K562 (cell line): ENCODE data around the gene PITPNM3. TPM values are rescaled to one million over a fixed set of nuclear protein-coding genes. Genes with fewer than 3 reads are reported as not detected.

Experiments used
- ATAC-seq: fragments of 200-7000 bp; cut with Tn5 transposase; 3 replicates; pipeline ENCODE4 v1.9.1; 2020; ENCODE audit warnings: moderate library complexity
- BruUV-seq: library from RNA; stranded (reverse); fragments of 400-500 nt; replicated peaks from 2 replicates; lab custom pipeline; 2021; lab: Mats Ljungman, UMichigan
- CTCF ChIA-PET: fragments of 300-600 bp; formaldehyde crosslinking; extraction: SDS; loops from one replicate; lab custom pipeline; 2021; ENCODE audit warnings: low intra/inter-chr PET ratio; lab: Yijun Ruan, JAX
- POLR2A ChIA-PET: fragments of 300-600, 350-650 bp; sonication (Branson Sonifier 250); formaldehyde crosslinking; extraction: SDS; loops from one replicate; lab custom pipeline; 2021; ENCODE audit warnings: antibody characterized with exemption, inconsistent platforms; lab: Yijun Ruan, JAX
- DNase-seq, 4 experiments: peaks; one replicate each; pipeline versions ENCODE4 v3.0.0 to v3.0.0-alpha.2; 2011 to 2018; ENCODE audit warnings: low spot score in 3 of 4, mixed read lengths in 3 of 4; ENCODE audit errors: extremely low read depth in 1 of 4
- FAIRE-seq: peaks from 2 replicates; lab custom pipeline; 2011; peaks lifted over from hg19 to GRCh38; lab: Jason Lieb, UNC
- H2AFZ ChIP-seq: 2 replicates; pipeline ENCODE4 v1.6.0; 2011; ENCODE audit warnings: low read depth, low read length, control low read depth, inconsistent platforms
- H3K27ac ChIP-seq: fragments of 200-600 bp; 3 replicates; pipeline ENCODE4 v1.8.0; 2011; ENCODE audit warnings: low read depth, mild to moderate bottlenecking, control low read depth, inconsistent platforms, low read length, moderate library complexity, mixed read lengths; ENCODE audit errors: extremely low read depth
- H3K27me3 ChIP-seq, 2 experiments: fragments of 300-600 bp in 1 of 2; 2 replicates in 1 of 2; 3 replicates in 1 of 2; pipeline versions ENCODE4 v1.6.0 to v1.8.0; 2011; ENCODE audit warnings: inconsistent platforms in 2 of 2, low read length in 2 of 2, mild to moderate bottlenecking in 1 of 2, mixed read lengths in 1 of 2, moderate library complexity in 1 of 2; ENCODE audit not compliant: control insufficient read depth in 2 of 2, insufficient read depth in 2 of 2
- H3K36me3 ChIP-seq: fragments of 300-600 bp; 3 replicates; pipeline ENCODE4 v1.8.0; 2011; ENCODE audit warnings: mild to moderate bottlenecking, low read length, inconsistent platforms; ENCODE audit not compliant: control insufficient read depth, insufficient read depth
- H3K4me1 ChIP-seq, 2 experiments: fragments of 200-600 bp in 1 of 2; replicated peaks in 1 of 2; 2 replicates in 1 of 2; 3 replicates in 1 of 2; pipeline versions ENCODE4 v1.5.1 to v1.8.0; 2011; ENCODE audit warnings: inconsistent platforms in 2 of 2, low read length in 2 of 2, mild to moderate bottlenecking in 1 of 2, mixed read lengths in 1 of 2, moderate library complexity in 1 of 2; ENCODE audit not compliant: control insufficient read depth in 2 of 2, insufficient read depth in 2 of 2
- H3K4me2 ChIP-seq: 2 replicates; pipeline ENCODE4 v1.6.1; 2011; ENCODE audit warnings: low read length, control low read depth, inconsistent platforms, mixed read lengths; ENCODE audit not compliant: insufficient read depth
- H3K4me3 ChIP-seq: fragments of 200-600 bp; sonication (generic), shearing (Covaris generic); 2 replicates; pipeline ENCODE4 v1.5.1; 2016; ENCODE audit warnings: control low read depth, inconsistent platforms
- H3K79me2 ChIP-seq: fragments of 200-600 bp; 3 replicates; pipeline ENCODE4 v1.8.0; 2011; ENCODE audit warnings: low read length, inconsistent platforms; ENCODE audit not compliant: control insufficient read depth, insufficient read depth
- H3K9ac ChIP-seq, 2 experiments: 2 replicates each; pipeline versions ENCODE4 v1.6.0 to v1.6.1; 2011; ENCODE audit warnings: low read depth in 2 of 2, low read length in 2 of 2, control low read depth in 1 of 2, inconsistent platforms in 1 of 2, mild to moderate bottlenecking in 1 of 2, mixed read lengths in 1 of 2; ENCODE audit not compliant: insufficient read depth in 1 of 2
- H3K9me1 ChIP-seq: one replicate; pipeline ENCODE4 v1.6.0; 2011; ENCODE audit warnings: inconsistent platforms, mild to moderate bottlenecking, low read length, moderate library complexity; ENCODE audit not compliant: control insufficient read depth, insufficient read depth
- H3K9me3 ChIP-seq: replicated peaks from 2 replicates; pipeline ENCODE4 v1.5.1; 2011; ENCODE audit warnings: low read depth, low read length, inconsistent platforms; ENCODE audit not compliant: control insufficient read depth, insufficient read depth
- H4K20me1 ChIP-seq: replicated peaks from 2 replicates; pipeline ENCODE4 v1.6.1; 2011; ENCODE audit warnings: low read length, inconsistent platforms, mixed read lengths; ENCODE audit not compliant: control insufficient read depth, insufficient read depth
- MXI1 ChIP-seq: IDR thresholded peaks from 2 replicates; pipeline ENCODE4 v1.6.1; 2011; ENCODE audit warnings: low read depth, mild to moderate bottlenecking, improper control_type of control experiment, low read length
- NCOA1 ChIP-seq: fragments of 450-650 bp; IDR thresholded peaks from 2 replicates; pipeline ENCODE4 v1.6.1; 2016; ENCODE audit warnings: low read depth
- RCOR1 ChIP-seq, 2 experiments: IDR thresholded peaks; 2 replicates each; pipeline ENCODE4 v1.6.1; 2012; ENCODE audit warnings: low read depth in 2 of 2, low read length in 2 of 2, borderline replicate concordance in 1 of 2, improper control_type of control experiment in 1 of 2
- WGBS: fragments of 100-300 bp; shearing (Covaris generic); methylation state at CpG from one replicate; pipeline ENCODE4 v1.1.6; 2016; ENCODE audit warnings: low coverage, mixed read lengths; ENCODE audit not compliant: insufficient coverage; ENCODE audit errors: missing lambda C conversion rate; 5-methylcytosine and 5-hydroxymethylcytosine counted together
- in situ Hi-C: fragments of 300-500 bp; cut with MboI; formaldehyde crosslinking; loops from 4 replicates; pipeline ENCODE4 v1.15.0; 2018; ENCODE audit warnings: inconsistent platforms, mixed read lengths
- intact Hi-C: fragments of 100-400 bp; cut with micrococcal nuclease; formaldehyde crosslinking; loops from 2 replicates; pipeline ENCODE4 v1.14.2; 2022
- polyA plus RNA-seq, 8 experiments: library from polyadenylated mRNA; depleted of rRNA in 4 of 8; stranded (reverse) in 5 of 8; unstranded in 3 of 8; fragments of >200 nt; fragmentation: Nextera tagmentation in 2 of 8; fragmentation: Illumina TruSeq in 1 of 8; extraction: Ambion mirVana in 2 of 8; extraction: Trizol in 1 of 8; gene quantifications; 2 replicates each; pipeline versions ENCODE4 v1.2.1 to v1.2.3, GENCODE V29; 2011 to 2014; ENCODE audit warnings: inconsistent platforms in 1 of 8, missing spikeins in 1 of 8
- total RNA-seq, 7 experiments: library from RNA; depleted of rRNA in 6 of 7; stranded (reverse); fragments of >200 nt in 6 of 7; fragmentation: Illumina TruSeq in 2 of 7; extraction: Trizol in 2 of 7; gene quantifications; 2 replicates each; pipeline versions ENCODE4 v1.2.1 to v1.2.3, GENCODE V29; 2011 to 2021; ENCODE audit warnings: low replicate concordance in 1 of 7

The PITPNM3 gene
- total and polyA plus RNA-seq, 9 of the 15 experiments (the other 6 are each of a cell fraction or from before 2014, with no cell fraction given) = 0.14 to 0.38 (median 0.22) TPM; not detected in 2

DNA sequence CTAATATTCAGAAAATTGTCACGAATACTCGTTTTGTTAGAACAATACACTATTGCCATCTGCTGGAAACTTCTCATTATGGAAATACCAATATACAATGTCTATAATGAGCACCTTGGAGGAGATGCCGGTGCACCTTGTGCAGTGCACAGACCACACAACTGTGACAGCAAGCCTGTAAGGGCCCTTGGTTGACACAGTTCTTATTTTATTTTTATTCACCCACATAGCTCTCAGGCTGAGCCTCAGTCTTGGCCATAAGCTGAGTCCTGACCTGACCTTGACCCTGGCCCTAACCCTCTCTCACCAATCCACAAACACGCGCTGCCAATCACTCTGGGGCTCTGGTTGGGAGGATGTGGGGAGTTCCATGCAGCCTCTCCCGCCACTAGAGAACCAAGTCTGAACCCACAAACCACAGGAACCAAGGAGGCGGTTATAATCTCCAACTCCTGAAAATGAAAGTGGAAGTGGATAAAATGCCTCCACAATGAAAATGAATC is 129.0 kb downstream of the PITPNM3 start (continued):
- no peak for TF ChIP-seq MXI1

DNA sequence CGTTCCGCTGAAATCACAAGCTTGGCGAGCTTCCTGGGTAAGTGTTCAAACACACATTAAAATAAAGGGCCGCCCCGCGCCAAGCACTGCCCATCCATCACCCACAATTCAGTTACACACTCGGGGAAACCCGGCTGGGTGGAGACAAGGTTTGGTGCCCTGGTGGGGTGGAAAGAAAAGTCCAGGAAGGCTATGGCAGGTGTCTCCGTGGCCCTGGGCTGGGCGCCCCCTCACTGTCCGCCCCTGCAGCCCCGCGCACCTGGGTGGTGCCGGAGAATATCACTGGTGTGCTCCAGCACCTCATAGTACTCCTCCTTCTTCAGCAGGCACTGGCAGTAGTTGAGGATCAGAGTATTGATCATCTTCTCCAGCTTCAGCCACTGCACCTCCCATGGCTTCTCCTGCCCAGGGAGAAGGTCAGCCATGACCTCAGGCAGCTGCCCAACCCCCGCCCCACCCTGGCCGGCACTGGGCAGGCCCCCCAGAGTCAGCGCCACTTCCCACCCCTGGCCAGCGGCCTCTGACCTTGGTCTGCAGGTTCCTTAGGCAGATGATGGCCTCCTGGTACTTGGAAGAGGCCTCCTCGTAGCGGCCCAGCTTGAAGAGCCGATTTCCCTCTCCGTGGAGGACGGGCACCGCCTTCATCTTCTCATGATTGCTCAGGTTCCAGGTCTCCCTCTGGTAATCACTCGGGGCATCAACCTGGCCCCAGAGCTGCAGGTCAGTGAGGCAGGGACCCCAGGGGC is 129.8 kb downstream of the PITPNM3 start:
- ATAC-seq = no peak
- Histone ChIP-seq H2AFZ (no peak overlapping the region), H3K4me2 (no peak overlapping the region), H3K79me2 (no peaks in the 10 kb centered on the region), H3K9me3 (no peaks in the 10 kb centered on the region), H3K27me3 (peaks cover 0 to 30% of the 10 kb centered on the region in 2 experiments; a peak in 2 of 5 replicates), H3K36me3 (no peaks in the 10 kb centered on the region), H3K4me3 (no peak overlapping the region), H3K9ac (no peak overlapping the region), H3K27ac (no peak overlapping the region)
- no peak for FAIRE-seq
- in situ Hi-C loops = loop anchor here (5.0 to 25.0 kb wide), 2 partner anchors 839 to 1189 kb away; partner anchors contain the start of gene SCIMP
- ChIA-PET POLR2A (interaction anchor here (1.2 kb wide), 1 partner anchor 9 kb away, joined by 5 read pairs; no protein-coding TSS in a partner anchor), CTCF (no interaction called here)
- 15% methylated on average over 18 of the region's 25 CpGs for WGBS
- no TSS peak for BruUV-seq
- intact Hi-C loops = loop anchor here (10.0 kb wide), 1 partner anchor 832 kb away; no protein-coding TSS in a partner anchor
- TF ChIP-seq NCOA1 (no peak), RCOR1 (IDR thresholded peaks at IDR 0.05; ENCODE audit: borderline replicate concordance in 1 of 2, low read depth in 2 of 2, low read length in 2 of 2) (no peak)
- TF ChIP-seq, all 486 proteins: peak for 0
- no peak for DNase-seq
- Histone ChIP-seq H3K9me1 (no peaks in the 10 kb centered on the region), H4K20me1 (no peaks in the 10 kb centered on the region; the same call in 1 of the 2 replicates), H3K4me1 (no peaks in the 10 kb centered on the region)
